ENCODE measurements around the gene STMP1. TPM values are rescaled to one million over a fixed set of nuclear protein-coding genes. Genes with fewer than 3 reads are reported as not detected.

Gene STMP1
- total and polyA plus RNA-seq, 2 of the 13 experiments (the other 11 are each of a cell fraction or from before 2014, with no cell fraction given) = 7.2 to 16.2 TPM

- no peak overlapping the region for H3K27ac ChIP-seq (ENCODE audit: extremely low read length, insufficient read depth, low read length)
- H3K4me3 ChIP-seq (replicated peaks in 1 of 3; ENCODE audit: insufficient read depth in 1 of 3, low read depth in 2 of 3, low read length in 3 of 3) = no peak overlapping the region
- intact Hi-C loops (cut with micrococcal nuclease; ENCODE audit: unreplicated experiment) = no loop called here
- FAIRE-seq (no peak), DNase-seq (ENCODE audit: low spot score) (no peak), ATAC-seq (no peak)
- no peak for TF ChIP-seq ZNF629 (CRISPR knock-in tag; conservative IDR thresholded peaks at IDR 0.05)
- no peak for TF ChIP-seq SALL2 (CRISPR knock-in tag; IDR thresholded peaks at IDR 0.05)
- no peak for TF ChIP-seq ZNF737 (CRISPR knock-in tag; IDR thresholded peaks at IDR 0.05; ENCODE audit: borderline replicate concordance)
- TF ChIP-seq TCF7L2 (IDR thresholded peaks at IDR 0.05; ENCODE audit: low read depth, low read length) = no peak
- TF ChIP-seq KDM1A (CRISPR knock-in tag; IDR thresholded peaks at IDR 0.05) = no peak
- no peak for TF ChIP-seq ZNF879 (CRISPR knock-in tag; IDR thresholded peaks at IDR 0.05)
- no peak for TF ChIP-seq ZNF414 (CRISPR knock-in tag; IDR thresholded peaks at IDR 0.05)
- no peak for TF ChIP-seq RERE (CRISPR knock-in tag; IDR thresholded peaks at IDR 0.05; ENCODE audit: low read depth)
- no peak for TF ChIP-seq NCOR1 (IDR thresholded peaks at IDR 0.05; ENCODE audit: borderline replicate concordance, low read length)
- no peak for TF ChIP-seq EZH2 (conservative IDR thresholded peaks at IDR 0.05; ENCODE audit: low read depth, low read length)
- no peak for TF ChIP-seq MTF2 (CRISPR knock-in tag; IDR thresholded peaks at IDR 0.05; ENCODE audit: borderline replicate concordance)
- WGBS (ENCODE audit: low lambda C conversion rate) = 93% methylated on average over 4 of the region's 4 CpGs
- BruUV-seq (replicated peaks) = no TSS peak
- H3K79me2 ChIP-seq (ENCODE audit: insufficient read depth, low read length) = no peaks in the 10 kb centered on the region
- H3K36me3 ChIP-seq (replicated peaks in 1 of 2; ENCODE audit: control insufficient read depth in 1 of 2, insufficient read depth in 2 of 2, low read length in 2 of 2) = no peaks in the 10 kb centered on the region
- no peak overlapping the region for H3K9ac ChIP-seq (ENCODE audit: insufficient read depth, low read depth, low read length)
- H3K4me2 ChIP-seq (ENCODE audit: low read depth, low read length) = no peak overlapping the region
- H4K20me1 ChIP-seq (ENCODE audit: insufficient read depth, low read length) = no peaks in the 10 kb centered on the region
- CTCF ChIA-PET (ENCODE audit: low intra/inter-chr PET ratio, low total read pairs) = no interaction called here
- in situ Hi-C loops (cut with HindIII; ENCODE audit: extremely low pct_ligation_motif_present, low pct_unique_long_range_greater_than_20kb) = no loop called here
- POLR2A ChIA-PET = no interaction called here
- H3K27me3 ChIP-seq (ENCODE audit: control insufficient read depth in 1 of 2, insufficient read depth in 2 of 2, low read length in 2 of 2) = no peaks in the 10 kb centered on the region
- no peak overlapping the region for H2AFZ ChIP-seq (ENCODE audit: low read length)
- H3K4me1 ChIP-seq (ENCODE audit: insufficient read depth, low read length) = peaks cover 8% of the 10 kb centered on the region; the same call in 1 of the 2 replicates
- H3K9me3 ChIP-seq (ENCODE audit: low read length) = no peaks in the 10 kb centered on the region
Measured at GRCh38 chr7:135693558-135693957, 31.2 kb downstream of the STMP1 start.

Measured in HepG2 (cell line).